ENCODE results near the gene ZNF764.

DNA sequence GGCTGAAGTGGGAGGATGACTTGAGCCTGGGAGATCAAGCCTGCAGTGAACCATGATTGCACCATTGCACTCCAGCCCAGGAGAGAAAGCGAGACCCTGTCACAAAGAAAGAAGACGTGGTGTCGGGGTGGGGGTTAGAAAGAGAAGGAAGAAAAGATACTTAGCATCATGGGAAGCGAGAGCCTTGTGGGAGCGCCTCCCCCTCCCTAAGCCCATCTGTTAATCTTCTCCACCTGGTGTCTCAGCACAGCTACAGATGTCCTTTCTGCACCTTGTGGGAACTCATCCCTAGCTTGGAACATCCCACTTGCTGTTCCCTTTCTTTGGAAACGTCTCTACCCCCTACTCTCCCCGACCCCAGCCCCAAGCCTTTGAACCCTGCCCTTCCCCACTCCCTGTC is 7.4 kb upstream of the ZNF764 start:
- TF ChIP-seq, protein P1, sequence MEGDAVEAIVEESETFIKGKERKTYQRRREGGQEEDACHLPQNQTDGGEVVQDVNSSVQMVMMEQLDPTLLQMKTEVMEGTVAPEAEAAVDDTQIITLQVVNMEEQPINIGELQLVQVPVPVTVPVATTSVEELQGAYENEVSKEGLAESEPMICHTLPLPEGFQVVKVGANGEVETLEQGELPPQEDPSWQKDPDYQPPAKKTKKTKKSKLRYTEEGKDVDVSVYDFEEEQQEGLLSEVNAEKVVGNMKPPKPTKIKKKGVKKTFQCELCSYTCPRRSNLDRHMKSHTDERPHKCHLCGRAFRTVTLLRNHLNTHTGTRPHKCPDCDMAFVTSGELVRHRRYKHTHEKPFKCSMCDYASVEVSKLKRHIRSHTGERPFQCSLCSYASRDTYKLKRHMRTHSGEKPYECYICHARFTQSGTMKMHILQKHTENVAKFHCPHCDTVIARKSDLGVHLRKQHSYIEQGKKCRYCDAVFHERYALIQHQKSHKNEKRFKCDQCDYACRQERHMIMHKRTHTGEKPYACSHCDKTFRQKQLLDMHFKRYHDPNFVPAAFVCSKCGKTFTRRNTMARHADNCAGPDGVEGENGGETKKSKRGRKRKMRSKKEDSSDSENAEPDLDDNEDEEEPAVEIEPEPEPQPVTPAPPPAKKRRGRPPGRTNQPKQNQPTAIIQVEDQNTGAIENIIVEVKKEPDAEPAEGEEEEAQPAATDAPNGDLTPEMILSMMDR (IDR thresholded peaks at IDR 0.05) = no peak
- no peak for TF ChIP-seq POLR2A (IDR thresholded peaks at IDR 0.05)

Measured in heart left ventricle (tissue), 13 donors.